Cardiac muscle cell (in vitro differentiated cells and primary cell): Measurements from ENCODE around the gene INSM2. TPM values are rescaled to one million over a fixed set of nuclear protein-coding genes. Genes with fewer than 3 reads are reported as not detected.

Experiments
- DNase-seq, 2 donors: peaks; one replicate each; pipeline versions ENCODE4 v3.0.0 to v3.0.0-alpha.2; 2010 to 2017; ENCODE audit warnings: low read depth in 1 of 2, low spot score in 1 of 2
- H3K27ac ChIP-seq: fragments of 200-600 bp; sonication (generic); 2 replicates; pipeline ENCODE4 v1.5.1; 2016
- H3K27me3 ChIP-seq: fragments of 200-600 bp; sonication (generic); 2 replicates; pipeline ENCODE4 v1.6.0; 2016; ENCODE audit warnings: control low read depth
- H3K36me3 ChIP-seq: fragments of 200-600 bp; sonication (generic); 2 replicates; pipeline ENCODE4 v1.5.1; 2016; ENCODE audit warnings: control low read depth
- H3K4me1 ChIP-seq: fragments of 200-600 bp; sonication (generic); 2 replicates; pipeline ENCODE4 v1.8.1; 2017; ENCODE audit warnings: low read depth, mild to moderate bottlenecking, mixed run types
- H3K4me3 ChIP-seq: fragments of 200-600 bp; sonication (generic); 2 replicates; pipeline ENCODE4 v1.5.1; 2016; ENCODE audit warnings: mild to moderate bottlenecking
- H3K9me3 ChIP-seq: fragments of 200-600 bp; sonication (generic); 2 replicates; pipeline ENCODE4 v1.5.1; 2017; ENCODE audit warnings: low read depth, mild to moderate bottlenecking, control low read depth
- polyA plus RNA-seq: library from polyadenylated mRNA; unstranded; fragments of >200 nt; fragmentation: Nextera tagmentation; extraction: Ambion mirVana; gene quantifications from 2 replicates; pipeline ENCODE4 v1.2.1, GENCODE V29; 2016
- total RNA-seq: library from RNA; depleted of rRNA; stranded (reverse); fragments of >200 nt; gene quantifications from 2 replicates; pipeline ENCODE4 v1.2.3, GENCODE V29; 2016
- TF ChIP-seq, protein P1 (sequence below): IDR thresholded peaks from 2 replicates; pipeline ENCODE4 v1.5.1; 2012; ENCODE audit warnings: low read depth, mild to moderate bottlenecking, low read length

Gene INSM2, protein sequence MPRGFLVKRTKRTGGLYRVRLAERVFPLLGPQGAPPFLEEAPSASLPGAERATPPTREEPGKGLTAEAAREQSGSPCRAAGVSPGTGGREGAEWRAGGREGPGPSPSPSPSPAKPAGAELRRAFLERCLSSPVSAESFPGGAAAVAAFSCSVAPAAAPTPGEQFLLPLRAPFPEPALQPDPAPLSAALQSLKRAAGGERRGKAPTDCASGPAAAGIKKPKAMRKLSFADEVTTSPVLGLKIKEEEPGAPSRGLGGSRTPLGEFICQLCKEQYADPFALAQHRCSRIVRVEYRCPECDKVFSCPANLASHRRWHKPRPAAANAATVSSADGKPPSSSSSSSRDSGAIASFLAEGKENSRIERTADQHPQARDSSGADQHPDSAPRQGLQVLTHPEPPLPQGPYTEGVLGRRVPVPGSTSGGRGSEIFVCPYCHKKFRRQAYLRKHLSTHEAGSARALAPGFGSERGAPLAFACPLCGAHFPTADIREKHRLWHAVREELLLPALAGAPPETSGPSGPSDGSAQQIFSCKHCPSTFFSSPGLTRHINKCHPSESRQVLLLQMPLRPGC
- total RNA-seq (not detected in 2 replicates), polyA plus RNA-seq (not detected in 2 replicates)

- peaks cover 10% of the 10 kb centered on the region for H3K4me1 ChIP-seq
Observed at GRCh38 chr14:35533357-35534207, at the start of gene INSM2. INSM2 (plus strand) TSS chr14:35534164; CDS start chr14:35534253, 89 bp downstream.

GRCh38 chr14:35492569-35493014, 41.4 kb upstream of the INSM2 start:
- TF ChIP-seq, protein P1, sequence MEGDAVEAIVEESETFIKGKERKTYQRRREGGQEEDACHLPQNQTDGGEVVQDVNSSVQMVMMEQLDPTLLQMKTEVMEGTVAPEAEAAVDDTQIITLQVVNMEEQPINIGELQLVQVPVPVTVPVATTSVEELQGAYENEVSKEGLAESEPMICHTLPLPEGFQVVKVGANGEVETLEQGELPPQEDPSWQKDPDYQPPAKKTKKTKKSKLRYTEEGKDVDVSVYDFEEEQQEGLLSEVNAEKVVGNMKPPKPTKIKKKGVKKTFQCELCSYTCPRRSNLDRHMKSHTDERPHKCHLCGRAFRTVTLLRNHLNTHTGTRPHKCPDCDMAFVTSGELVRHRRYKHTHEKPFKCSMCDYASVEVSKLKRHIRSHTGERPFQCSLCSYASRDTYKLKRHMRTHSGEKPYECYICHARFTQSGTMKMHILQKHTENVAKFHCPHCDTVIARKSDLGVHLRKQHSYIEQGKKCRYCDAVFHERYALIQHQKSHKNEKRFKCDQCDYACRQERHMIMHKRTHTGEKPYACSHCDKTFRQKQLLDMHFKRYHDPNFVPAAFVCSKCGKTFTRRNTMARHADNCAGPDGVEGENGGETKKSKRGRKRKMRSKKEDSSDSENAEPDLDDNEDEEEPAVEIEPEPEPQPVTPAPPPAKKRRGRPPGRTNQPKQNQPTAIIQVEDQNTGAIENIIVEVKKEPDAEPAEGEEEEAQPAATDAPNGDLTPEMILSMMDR, result no peak
- Histone ChIP-seq H3K27me3 (no peaks in the 10 kb centered on the region), H3K4me3 (no peak overlapping the region), H3K9me3 (no peaks in the 10 kb centered on the region), H3K27ac (no peak overlapping the region), H3K4me1 (no peaks in the 10 kb centered on the region), H3K36me3 (no peaks in the 10 kb centered on the region)
- no peak for DNase-seq

More at GRCh38 chr14:35533357-35534207, at the start of gene INSM2:
- Histone ChIP-seq H3K4me3 (peak within 1 kb of the TSS; percentile 31), H3K9me3 (no peaks in the 10 kb centered on the region), H3K27me3 (peaks cover 90% of the 10 kb centered on the region), H3K27ac (no peak within 1 kb of the TSS), H3K36me3 (no peaks in the 10 kb centered on the region)
- TF ChIP-seq, protein P1, result peak; percentile 3
- peak; percentile 63 to 91 for DNase-seq

- no peaks in the 10 kb centered on the region for H3K9me3 ChIP-seq
- no peaks in the 10 kb centered on the region for H3K36me3 ChIP-seq
- DNase-seq, result no peak
- no peak overlapping the region for H3K4me3 ChIP-seq
- no peaks in the 10 kb centered on the region for H3K4me1 ChIP-seq
- H3K27me3 ChIP-seq, result no peaks in the 10 kb centered on the region
- TF ChIP-seq, protein P1, result no peak
- no peak overlapping the region for H3K27ac ChIP-seq
Observed at GRCh38 chr14:35495278-35495677, 38.7 kb upstream of the INSM2 start.

DNA sequence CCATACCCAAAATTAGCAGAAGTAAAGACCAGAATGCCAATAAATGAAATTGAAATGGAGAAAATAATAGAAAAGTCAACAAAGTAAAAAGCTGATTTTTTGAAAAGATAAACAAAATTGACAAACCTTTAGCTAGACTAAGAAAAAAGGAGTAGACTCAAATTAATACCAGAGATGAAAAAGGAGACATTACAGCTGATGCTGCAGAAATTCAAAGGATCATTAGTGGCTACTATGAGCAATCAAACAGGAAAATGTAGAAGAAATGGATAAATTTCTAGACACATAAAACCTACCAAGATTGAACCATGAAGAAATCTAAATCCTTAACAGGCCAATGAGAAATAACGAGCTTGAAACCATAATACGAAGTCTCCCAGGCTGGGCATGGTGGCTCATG, 34.8 kb upstream of the INSM2 start:
- no peaks in the 10 kb centered on the region for H3K4me1 ChIP-seq
- no peak for DNase-seq
- TF ChIP-seq, protein P1, result no peak

GRCh38 chr14:35503646-35504045, 30.3 kb upstream of the INSM2 start:
- Histone ChIP-seq H3K27ac (no peak overlapping the region), H3K36me3 (no peaks in the 10 kb centered on the region), H3K9me3 (no peaks in the 10 kb centered on the region), H3K27me3 (peaks cover 3% of the 10 kb centered on the region), H3K4me3 (no peak overlapping the region), H3K4me1 (no peaks in the 10 kb centered on the region)
- DNase-seq, result no peak
- TF ChIP-seq, protein P1, result no peak

More for the DNA sequence above, 34.8 kb upstream of the INSM2 start:
- H3K4me3 ChIP-seq, result no peak overlapping the region
- H3K9me3 ChIP-seq, result no peaks in the 10 kb centered on the region
- H3K36me3 ChIP-seq, result no peaks in the 10 kb centered on the region
- no peak overlapping the region for H3K27ac ChIP-seq
- H3K27me3 ChIP-seq, result no peaks in the 10 kb centered on the region
